H1 (cell line): ENCODE data around the gene DPP8. TPM values are rescaled to one million over a fixed set of nuclear protein-coding genes. Genes with fewer than 3 reads are reported as not detected.

Experiments used
- CHD7 ChIP-seq: fragments of 300-600 bp; sonication (generic); IDR thresholded peaks from 2 replicates; pipeline ENCODE4 v1.7.1; 2012; ENCODE audit warnings: low read length, moderate library complexity, mild to moderate bottlenecking, inconsistent platforms; ENCODE audit not compliant: insufficient replicate concordance
- HDAC6 ChIP-seq: IDR thresholded peaks from one replicate; pipeline ENCODE4 v1.7.1; 2012; ENCODE audit warnings: low read depth, mild to moderate bottlenecking, inconsistent platforms, low read length, moderate library complexity
- RBBP5 ChIP-seq: IDR thresholded peaks from 2 replicates; pipeline ENCODE4 v1.7.1; 2012; ENCODE audit warnings: low read depth, mild to moderate bottlenecking, inconsistent platforms, low read length, moderate library complexity, borderline replicate concordance
- polyA plus RNA-seq, 7 experiments: library from polyadenylated mRNA; depleted of rRNA in 3 of 7; stranded (reverse) in 5 of 7; unstranded in 2 of 7; fragments of >200 nt in 5 of 7; fragments of 200-250 nt in 2 of 7; gene quantifications; 1 replicate in 5 of 7; 2 replicates in 1 of 7; 4 replicates in 1 of 7; pipeline versions ENCODE4 v1.2.1 to v1.2.3, GENCODE V29; 2011 to 2013; ENCODE audit warnings: missing spikeins in 2 of 7, mixed read lengths in 2 of 7
- total RNA-seq: library from RNA; stranded (reverse); fragmentation: NEBNext Ultra II Directional; extraction: Animal tissue kit (Norgen Biotek cat#: 25700); gene quantifications from 2 replicates; pipeline ENCODE4 v1.2.1, GENCODE V29; 2021

The DPP8 gene
- total and polyA plus RNA-seq, 2 of the 8 experiments (the other 6 are each of a cell fraction or from before 2014, with no cell fraction given), result 9.9 to 26.0 TPM

GRCh38 chr15:65484876-65485275 lies 32.6 kb downstream of the DPP8 start (continued):
- TF ChIP-seq CHD7, result no peak
- TF ChIP-seq HDAC6, result no peak
- TF ChIP-seq RBBP5, result no peak
